Parathyroid adenoma (tissue), 2 donors: ENCODE data around the gene STK10.

Experiments
- H2AFZ ChIP-seq: fragments of 300-600 bp; sonication (generic); one replicate; pipeline ENCODE4 v1.7.0; 2017; ENCODE audit warnings: antibody characterized with exemption, mild to moderate bottlenecking
- H3K27ac ChIP-seq: fragments of 300-600 bp; sonication (generic); one replicate; pipeline ENCODE4 v1.7.0; 2017
- H3K27me3 ChIP-seq: fragments of 300-600 bp; sonication (generic); one replicate; pipeline ENCODE4 v1.7.0; 2017; ENCODE audit warnings: low read length; ENCODE audit not compliant: control insufficient read depth, insufficient read depth
- H3K36me3 ChIP-seq: fragments of 300-600 bp; sonication (generic); one replicate; pipeline ENCODE4 v1.7.0; 2017; ENCODE audit warnings: low read length; ENCODE audit not compliant: control insufficient read depth, insufficient read depth
- H3K4me1 ChIP-seq: fragments of 300-600 bp; sonication (generic); one replicate; pipeline ENCODE4 v1.7.0; 2017; ENCODE audit warnings: control low read depth
- H3K4me2 ChIP-seq: fragments of 300-600 bp; sonication (generic); one replicate; pipeline ENCODE4 v1.7.0; 2017; ENCODE audit warnings: low read length
- H3K4me3 ChIP-seq: fragments of 300-600 bp; sonication (generic); one replicate; pipeline ENCODE4 v1.7.0; 2017; ENCODE audit warnings: low read depth, low read length
- H3K79me2 ChIP-seq: fragments of 300-600 bp; sonication (generic); one replicate; pipeline ENCODE4 v1.7.0; 2017; ENCODE audit warnings: control low read depth
- H3K9ac ChIP-seq: fragments of 300-600 bp; sonication (generic); one replicate; pipeline ENCODE4 v1.7.0; 2017; ENCODE audit warnings: mild to moderate bottlenecking
- H3K9me3 ChIP-seq: fragments of 300-600 bp; sonication (generic); one replicate; pipeline ENCODE4 v1.7.0; 2017; ENCODE audit warnings: low read length; ENCODE audit not compliant: control insufficient read depth
- CTCF ChIP-seq: fragments of 300-600 bp; sonication (generic); IDR thresholded peaks from one replicate; pipeline ENCODE4 v1.7.0; 2017; ENCODE audit warnings: antibody characterized with exemption, mild to moderate bottlenecking
- donor health status: primary hyperparathyroidism.

The STK10 gene

GRCh38 chr5:172141949-172142319, 46.1 kb downstream of the STK10 start:
- H3K79me2 ChIP-seq = no peaks in the 10 kb centered on the region
- no peak for TF ChIP-seq CTCF
- no peak overlapping the region for H3K27ac ChIP-seq
- no peaks in the 10 kb centered on the region for H3K27me3 ChIP-seq
- peaks cover 5% of the 10 kb centered on the region for H3K4me1 ChIP-seq
- H3K4me2 ChIP-seq = no peak overlapping the region
- H3K4me3 ChIP-seq = no peak overlapping the region
- peak overlapping the region; percentile 51 for H2AFZ ChIP-seq
- no peaks in the 10 kb centered on the region for H3K36me3 ChIP-seq
- no peaks in the 10 kb centered on the region for H3K9me3 ChIP-seq
- H3K9ac ChIP-seq = no peak overlapping the region

- Histone ChIP-seq H3K4me1 (peaks cover 5% of the 10 kb centered on the region), H3K27ac (no peak overlapping the region), H3K27me3 (no peaks in the 10 kb centered on the region), H3K79me2 (no peaks in the 10 kb centered on the region), H3K9me3 (no peaks in the 10 kb centered on the region), H3K4me3 (no peak overlapping the region), H3K9ac (no peak overlapping the region), H3K36me3 (no peaks in the 10 kb centered on the region), H3K4me2 (no peak overlapping the region), H2AFZ (no peak overlapping the region)
- no peak for TF ChIP-seq CTCF
These were observed 47.2 kb downstream of the STK10 start for GRCh38 chr5:172140866-172141265.

GRCh38 chr5:172140120-172140519, 47.9 kb downstream of the STK10 start:
- no peak for TF ChIP-seq CTCF
- no peak overlapping the region for H2AFZ ChIP-seq
- H3K27ac ChIP-seq = no peak overlapping the region
- no peaks in the 10 kb centered on the region for H3K36me3 ChIP-seq
- no peak overlapping the region for H3K9ac ChIP-seq
- H3K4me2 ChIP-seq = no peak overlapping the region
- no peaks in the 10 kb centered on the region for H3K79me2 ChIP-seq
- H3K4me3 ChIP-seq = no peak overlapping the region
- no peaks in the 10 kb centered on the region for H3K27me3 ChIP-seq
- no peaks in the 10 kb centered on the region for H3K9me3 ChIP-seq
- peaks cover 5% of the 10 kb centered on the region for H3K4me1 ChIP-seq

GRCh38 chr5:172137046-172137445, 51.0 kb downstream of the STK10 start:
- Histone ChIP-seq H3K4me2 (no peak overlapping the region), H3K27ac (no peak overlapping the region), H3K9ac (no peak overlapping the region), H2AFZ (no peak overlapping the region), H3K4me1 (peaks cover 5% of the 10 kb centered on the region), H3K4me3 (no peak overlapping the region), H3K36me3 (no peaks in the 10 kb centered on the region), H3K9me3 (no peaks in the 10 kb centered on the region), H3K27me3 (no peaks in the 10 kb centered on the region), H3K79me2 (no peaks in the 10 kb centered on the region)
- TF ChIP-seq CTCF = no peak

- no peaks in the 10 kb centered on the region for H3K27me3 ChIP-seq
- H3K79me2 ChIP-seq = no peaks in the 10 kb centered on the region
- no peak overlapping the region for H3K9ac ChIP-seq
- H3K27ac ChIP-seq = no peak overlapping the region
- no peak overlapping the region for H3K4me2 ChIP-seq
- H3K9me3 ChIP-seq = no peaks in the 10 kb centered on the region
- no peaks in the 10 kb centered on the region for H3K4me1 ChIP-seq
- H3K36me3 ChIP-seq = no peaks in the 10 kb centered on the region
- H3K4me3 ChIP-seq = no peak overlapping the region
- no peak for TF ChIP-seq CTCF
- H2AFZ ChIP-seq = no peak overlapping the region
These were observed 54.5 kb downstream of the STK10 start for GRCh38 chr5:172133359-172134029.
